MM.1S (cell line): ENCODE results near the gene FZD1.

Experiments used
- DNase-seq: peaks from one replicate; pipeline ENCODE4 v3.0.0-alpha.2; 2015
- H2AFZ ChIP-seq: fragments of 300-600 bp; sonication (generic); 2 replicates; pipeline ENCODE4 v1.6.0; 2016; ENCODE audit warnings: antibody characterized with exemption, low read length
- H3F3A ChIP-seq: fragments of 300-600 bp; sonication (generic); 2 replicates; pipeline ENCODE4 v1.6.1; 2016; ENCODE audit warnings: mild to moderate bottlenecking, antibody characterized with exemption, low read length, moderate library complexity, mixed read lengths; ENCODE audit not compliant: insufficient read depth
- H3K27ac ChIP-seq: fragments of 300-600 bp; sonication (generic); 2 replicates; pipeline ENCODE4 v1.5.1; 2016; ENCODE audit warnings: mild to moderate bottlenecking, low read length
- H3K27me3 ChIP-seq: fragments of 300-600 bp; sonication (generic); replicated peaks from 2 replicates; pipeline ENCODE4 v1.6.0; 2016; ENCODE audit warnings: low read length; ENCODE audit not compliant: insufficient read depth
- H3K36me3 ChIP-seq: fragments of 300-600 bp; sonication (generic); replicated peaks from 2 replicates; pipeline ENCODE4 v1.6.1; 2016; ENCODE audit warnings: mild to moderate bottlenecking, low read length, mixed read lengths; ENCODE audit not compliant: insufficient read depth
- H3K4me1 ChIP-seq: fragments of 300-600 bp; sonication (generic); 2 replicates; pipeline ENCODE4 v1.6.1; 2016; ENCODE audit warnings: low read length, mixed read lengths
- H3K4me2 ChIP-seq: fragments of 300-600 bp; sonication (generic); 2 replicates; pipeline ENCODE4 v1.6.0; 2016; ENCODE audit warnings: low read depth, low read length
- H3K4me3 ChIP-seq: fragments of 300-600 bp; sonication (generic); 2 replicates; pipeline ENCODE4 v1.5.1; 2016; ENCODE audit warnings: low read length, mixed read lengths
- H3K79me2 ChIP-seq: fragments of 300-600 bp; sonication (generic); 2 replicates; pipeline ENCODE4 v1.6.1; 2016; ENCODE audit warnings: mixed run types, low read length, mixed read lengths
- H3K9ac ChIP-seq: fragments of 300-600 bp; sonication (generic); 2 replicates; pipeline ENCODE4 v1.6.1; 2016; ENCODE audit warnings: low read length, mixed read lengths
- H3K9me2 ChIP-seq: fragments of 300-600 bp; sonication (generic); replicated peaks from 2 replicates; pipeline ENCODE4 v1.6.1; 2016; ENCODE audit warnings: mild to moderate bottlenecking, low read length, mixed read lengths; ENCODE audit not compliant: insufficient read depth
- H3K9me3 ChIP-seq: fragments of 300-600 bp; sonication (generic); replicated peaks from 2 replicates; pipeline ENCODE4 v1.6.1; 2016; ENCODE audit warnings: mild to moderate bottlenecking, low read length, mixed read lengths; ENCODE audit not compliant: insufficient read depth
- H4K20me1 ChIP-seq: fragments of 300-600 bp; sonication (generic); 2 replicates; pipeline ENCODE4 v1.6.1; 2016; ENCODE audit warnings: mild to moderate bottlenecking, low read length, moderate library complexity, mixed read lengths; ENCODE audit not compliant: insufficient read depth
- CTCF ChIP-seq: fragments of 300-600 bp; sonication (generic); IDR thresholded peaks from 2 replicates; pipeline ENCODE4 v1.5.1; 2016; ENCODE audit warnings: antibody characterized with exemption, low read length, mixed read lengths
- EZH2 ChIP-seq: fragments of 300-600 bp; sonication (generic); optimal IDR thresholded peaks from 2 replicates; pipeline ENCODE3; 2017; ENCODE audit warnings: low read depth, mild to moderate bottlenecking, antibody characterized with exemption, low read length, mixed read lengths
- EZH2phosphoT487 ChIP-seq: fragments of 300-600 bp; sonication (generic); IDR thresholded peaks from 2 replicates; pipeline ENCODE4 v1.6.1; 2018; ENCODE audit warnings: antibody characterized with exemption, low read length

FZD1 gene

GRCh38 chr7:91291302-91291701, 27.1 kb downstream of the FZD1 start:
- no peak for DNase-seq
- TF ChIP-seq CTCF (no peak), EZH2 (no peak), EZH2phosphoT487 (no peak)
- no peaks in the 10 kb centered on the region for H4K20me1 ChIP-seq
- no peak overlapping the region for H3K4me2 ChIP-seq
- H2AFZ ChIP-seq, result no peak overlapping the region
- no peaks in the 10 kb centered on the region for H3K4me1 ChIP-seq
- H3K27ac ChIP-seq, result no peak overlapping the region
- H3K79me2 ChIP-seq, result no peaks in the 10 kb centered on the region
- H3K36me3 ChIP-seq, result no peaks in the 10 kb centered on the region
- no peaks in the 10 kb centered on the region for H3K27me3 ChIP-seq
- H3K4me3 ChIP-seq, result no peak overlapping the region
- H3K9me3 ChIP-seq, result no peaks in the 10 kb centered on the region
- no peaks in the 10 kb centered on the region for H3K9me2 ChIP-seq
- H3F3A ChIP-seq, result no peaks in the 10 kb centered on the region
- no peak overlapping the region for H3K9ac ChIP-seq

- no peaks in the 10 kb centered on the region for H3K36me3 ChIP-seq
- no peaks in the 10 kb centered on the region for H3K4me1 ChIP-seq
- no peaks in the 10 kb centered on the region for H3K79me2 ChIP-seq
- H3K27me3 ChIP-seq, result no peaks in the 10 kb centered on the region
- no peak overlapping the region for H3K27ac ChIP-seq
- DNase-seq, result no peak
- H3F3A ChIP-seq, result no peaks in the 10 kb centered on the region
- no peaks in the 10 kb centered on the region for H4K20me1 ChIP-seq
- no peak overlapping the region for H3K9ac ChIP-seq
- H2AFZ ChIP-seq, result no peak overlapping the region
- no peak overlapping the region for H3K4me2 ChIP-seq
- H3K9me3 ChIP-seq, result no peaks in the 10 kb centered on the region
- no peaks in the 10 kb centered on the region for H3K9me2 ChIP-seq
- H3K4me3 ChIP-seq, result no peak overlapping the region
- no peak for TF ChIP-seq EZH2
- no peak for TF ChIP-seq CTCF
- no peak for TF ChIP-seq EZH2phosphoT487
These were observed 27.7 kb downstream of the FZD1 start for GRCh38 chr7:91291902-91292301.

- Histone ChIP-seq H3K9ac (no peak overlapping the region), H3K4me3 (no peak overlapping the region), H2AFZ (no peak overlapping the region), H3K27ac (no peak overlapping the region), H3K36me3 (no peaks in the 10 kb centered on the region), H3K9me3 (no peaks in the 10 kb centered on the region), H3K4me1 (no peaks in the 10 kb centered on the region), H3F3A (no peaks in the 10 kb centered on the region), H3K27me3 (no peaks in the 10 kb centered on the region), H4K20me1 (no peaks in the 10 kb centered on the region), H3K79me2 (no peaks in the 10 kb centered on the region), H3K9me2 (no peaks in the 10 kb centered on the region), H3K4me2 (no peak overlapping the region)
- no peak for TF ChIP-seq EZH2
- TF ChIP-seq EZH2phosphoT487, result no peak
- TF ChIP-seq CTCF, result no peak
- DNase-seq, result no peak
These were observed 28.3 kb downstream of the FZD1 start for GRCh38 chr7:91292506-91292905.
